ENCODE measurements around the gene SHISA5. TPM values are rescaled to one million over a fixed set of nuclear protein-coding genes. Genes with fewer than 3 reads are reported as not detected.

SHISA5 gene
- total RNA-seq, 3 donors from 2014 or later (not counting 1 experiment from before 2014, with no cell fraction given): 211 to 237 (median 218) TPM

DNA sequence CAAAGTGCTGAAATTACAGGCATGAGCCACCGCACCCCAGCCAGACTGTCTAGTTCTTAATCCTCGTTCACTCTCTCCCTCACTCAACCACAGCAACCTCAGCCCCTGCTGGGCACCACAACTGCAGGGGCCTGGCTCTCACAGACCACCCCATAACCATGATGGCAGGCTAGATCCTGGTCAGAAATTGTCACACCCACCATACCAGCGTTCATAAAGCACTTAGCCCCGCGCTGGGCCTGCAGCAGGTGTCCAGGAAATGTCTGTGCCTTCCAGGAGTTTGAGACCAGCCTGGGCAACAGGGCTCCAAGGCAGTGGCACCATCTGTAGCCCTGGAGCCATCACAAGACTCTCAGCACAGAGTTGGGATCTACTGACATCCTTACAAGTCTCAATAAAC lies 1.9 kb downstream of the SHISA5 start:
- peaks cover 22% of the 10 kb centered on the region for H3K4me1 ChIP-seq (ENCODE audit: control insufficient read depth, insufficient read depth, low read length)
- H3K36me3 Mint-ChIP-seq: no peaks in the 10 kb centered on the region
- no peaks in the 10 kb centered on the region for H3K27me3 Mint-ChIP-seq (ENCODE audit: low read depth in 2 of 2)
- TF ChIP-seq, protein P1, sequence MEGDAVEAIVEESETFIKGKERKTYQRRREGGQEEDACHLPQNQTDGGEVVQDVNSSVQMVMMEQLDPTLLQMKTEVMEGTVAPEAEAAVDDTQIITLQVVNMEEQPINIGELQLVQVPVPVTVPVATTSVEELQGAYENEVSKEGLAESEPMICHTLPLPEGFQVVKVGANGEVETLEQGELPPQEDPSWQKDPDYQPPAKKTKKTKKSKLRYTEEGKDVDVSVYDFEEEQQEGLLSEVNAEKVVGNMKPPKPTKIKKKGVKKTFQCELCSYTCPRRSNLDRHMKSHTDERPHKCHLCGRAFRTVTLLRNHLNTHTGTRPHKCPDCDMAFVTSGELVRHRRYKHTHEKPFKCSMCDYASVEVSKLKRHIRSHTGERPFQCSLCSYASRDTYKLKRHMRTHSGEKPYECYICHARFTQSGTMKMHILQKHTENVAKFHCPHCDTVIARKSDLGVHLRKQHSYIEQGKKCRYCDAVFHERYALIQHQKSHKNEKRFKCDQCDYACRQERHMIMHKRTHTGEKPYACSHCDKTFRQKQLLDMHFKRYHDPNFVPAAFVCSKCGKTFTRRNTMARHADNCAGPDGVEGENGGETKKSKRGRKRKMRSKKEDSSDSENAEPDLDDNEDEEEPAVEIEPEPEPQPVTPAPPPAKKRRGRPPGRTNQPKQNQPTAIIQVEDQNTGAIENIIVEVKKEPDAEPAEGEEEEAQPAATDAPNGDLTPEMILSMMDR (IDR thresholded peaks at IDR 0.05): no peak
- H3K36me3 ChIP-seq (ENCODE audit: control insufficient read depth, insufficient read depth, low read length): no peaks in the 10 kb centered on the region
- peaks cover 6 to 40% of the 10 kb centered on the region in 2 donors for H3K4me1 Mint-ChIP-seq
- no peaks in the 10 kb centered on the region for H3K27me3 ChIP-seq (ENCODE audit: control insufficient read depth, insufficient read depth, low read length)
- WGBS (ENCODE audit: insufficient coverage): 77% methylated on average over 5 of the region's 5 CpGs
- no peaks in the 10 kb centered on the region for H3K9me3 ChIP-seq (ENCODE audit: control insufficient read depth, insufficient read depth, low read length)
- ATAC-seq: no peak
- intact Hi-C loops (cut with micrococcal nuclease): no loop called here
- peak overlapping the region; percentile 9 for H3K27ac ChIP-seq (ENCODE audit: low read length)
- peak overlapping the region; percentile 84 for H3K4me3 Mint-ChIP-seq
- H3K4me3 ChIP-seq (ENCODE audit: low read length): no peak overlapping the region
- no peak for DNase-seq
- no peaks in the 10 kb centered on the region for H3K9me3 Mint-ChIP-seq
- H3K27ac Mint-ChIP-seq: peak overlapping the region; percentile 78 to 88

DNA sequence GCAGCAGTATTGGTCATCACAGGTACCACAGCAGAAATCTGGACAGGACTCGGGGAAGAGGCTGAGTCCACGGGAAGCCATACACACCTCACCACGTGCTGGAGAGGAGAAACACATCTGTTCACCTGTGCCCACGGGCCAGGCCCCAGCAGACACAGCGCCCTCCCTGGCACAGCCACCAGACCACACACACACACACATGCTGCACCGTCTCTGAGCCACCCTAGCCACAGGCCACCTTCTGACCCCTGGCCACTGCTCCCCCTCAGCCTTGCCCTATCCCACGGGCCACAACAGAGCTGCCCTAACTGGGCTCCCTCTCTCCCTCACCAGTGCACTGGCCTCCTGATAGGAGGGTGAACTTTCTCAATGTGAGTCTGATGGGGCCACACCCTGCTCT lies 2.8 kb downstream of the SHISA5 start:
- no peaks in the 10 kb centered on the region for H3K27me3 Mint-ChIP-seq (ENCODE audit: low read depth in 2 of 2)
- peaks cover 6 to 40% of the 10 kb centered on the region in 2 donors for H3K4me1 Mint-ChIP-seq
- ATAC-seq (no peak), DNase-seq (no peak)
- Histone ChIP-seq H3K27ac (ENCODE audit: low read length) (no peak overlapping the region), H3K4me3 (ENCODE audit: low read length) (no peak overlapping the region), H3K27me3 (ENCODE audit: control insufficient read depth, insufficient read depth, low read length) (no peaks in the 10 kb centered on the region), H3K36me3 (ENCODE audit: control insufficient read depth, insufficient read depth, low read length) (no peaks in the 10 kb centered on the region), H3K9me3 (ENCODE audit: control insufficient read depth, insufficient read depth, low read length) (no peaks in the 10 kb centered on the region), H3K4me1 (ENCODE audit: control insufficient read depth, insufficient read depth, low read length) (peaks cover 22% of the 10 kb centered on the region)
- H3K36me3 Mint-ChIP-seq: no peaks in the 10 kb centered on the region
- peak overlapping the region; percentile 53 to 88 for H3K27ac Mint-ChIP-seq
- 74% methylated on average over 7 of the region's 7 CpGs for WGBS (ENCODE audit: insufficient coverage)
- no peaks in the 10 kb centered on the region for H3K9me3 Mint-ChIP-seq
- intact Hi-C loops (cut with micrococcal nuclease): no loop called here
- H3K4me3 Mint-ChIP-seq: no peak overlapping the region
- TF ChIP-seq, protein P1 (IDR thresholded peaks at IDR 0.05): no peak

DNA sequence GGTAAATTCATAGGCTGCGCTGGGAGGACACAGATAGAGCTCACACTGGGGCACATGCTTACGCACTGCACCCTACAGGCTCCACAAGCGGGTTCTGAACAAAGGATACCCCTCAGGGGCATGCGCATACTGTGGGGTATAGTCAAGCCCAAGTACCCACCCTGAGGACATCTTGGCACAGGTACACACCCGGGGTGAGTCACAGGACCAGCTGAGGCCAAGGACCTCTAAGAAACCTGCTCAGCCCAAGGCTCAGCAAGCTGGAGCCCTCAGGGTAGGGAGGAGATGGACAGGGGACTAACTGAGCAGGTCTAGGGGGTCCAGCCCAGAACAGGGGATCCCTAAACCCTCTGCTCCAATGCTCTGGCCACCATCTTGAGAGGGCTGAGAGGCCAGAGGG lies 3.3 kb downstream of the SHISA5 start:
- Mint-ChIP-seq H3K27ac (peak overlapping the region; percentile 30 to 88), H3K9me3 (no peaks in the 10 kb centered on the region), H3K27me3 (ENCODE audit: low read depth in 2 of 2) (no peaks in the 10 kb centered on the region), H3K4me3 (no peak overlapping the region), H3K36me3 (no peaks in the 10 kb centered on the region), H3K4me1 (peaks cover 6 to 40% of the 10 kb centered on the region in 2 donors)
- TF ChIP-seq, protein P1 (IDR thresholded peaks at IDR 0.05): no peak
- no peaks in the 10 kb centered on the region for H3K27me3 ChIP-seq (ENCODE audit: control insufficient read depth, insufficient read depth, low read length)
- ATAC-seq: no peak
- H3K27ac ChIP-seq (ENCODE audit: low read length): no peak overlapping the region
- H3K4me3 ChIP-seq (ENCODE audit: low read length): no peak overlapping the region
- 96% methylated on average over 5 of the region's 5 CpGs for WGBS (ENCODE audit: insufficient coverage)
- no peak for DNase-seq
- intact Hi-C loops (cut with micrococcal nuclease): no loop called here
- H3K36me3 ChIP-seq (ENCODE audit: control insufficient read depth, insufficient read depth, low read length): no peaks in the 10 kb centered on the region
- H3K9me3 ChIP-seq (ENCODE audit: control insufficient read depth, insufficient read depth, low read length): no peaks in the 10 kb centered on the region
- peaks cover 22% of the 10 kb centered on the region for H3K4me1 ChIP-seq (ENCODE audit: control insufficient read depth, insufficient read depth, low read length)

DNA sequence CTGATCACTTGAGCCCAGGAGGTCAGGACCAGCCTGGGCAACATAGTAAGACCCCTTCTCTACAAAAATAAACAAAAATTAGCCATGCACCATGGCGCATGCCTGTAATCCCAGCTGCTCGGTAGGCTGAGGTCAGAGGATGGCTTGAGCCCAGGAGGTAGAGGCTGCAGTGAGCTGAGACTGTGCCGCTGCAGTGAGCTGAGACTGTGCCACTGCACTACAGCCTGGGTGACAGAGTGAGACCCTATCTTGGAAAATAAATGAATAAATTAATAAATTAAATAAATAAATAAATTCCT lies 10.8 kb downstream of the SHISA5 start:
- DNase-seq (no peak), ATAC-seq (no peak)
- Histone ChIP-seq H3K4me1 (ENCODE audit: control insufficient read depth, insufficient read depth, low read length) (no peaks in the 10 kb centered on the region), H3K27me3 (ENCODE audit: control insufficient read depth, insufficient read depth, low read length) (no peaks in the 10 kb centered on the region), H3K4me3 (ENCODE audit: low read length) (no peak overlapping the region), H3K9me3 (ENCODE audit: control insufficient read depth, insufficient read depth, low read length) (no peaks in the 10 kb centered on the region), H3K27ac (ENCODE audit: low read length) (no peak overlapping the region), H3K36me3 (ENCODE audit: control insufficient read depth, insufficient read depth, low read length) (no peaks in the 10 kb centered on the region)
- no peaks in the 10 kb centered on the region for H3K27me3 Mint-ChIP-seq (ENCODE audit: low read depth in 2 of 2)
- H3K27ac Mint-ChIP-seq: no peak overlapping the region
- TF ChIP-seq, protein P1 (IDR thresholded peaks at IDR 0.05): no peak
- no peaks in the 10 kb centered on the region for H3K4me1 Mint-ChIP-seq
- 96% methylated on average over 3 of the region's 3 CpGs for WGBS (ENCODE audit: insufficient coverage)
- intact Hi-C loops (cut with micrococcal nuclease): no loop called here
- H3K4me3 Mint-ChIP-seq: no peak overlapping the region
- H3K36me3 Mint-ChIP-seq: no peaks in the 10 kb centered on the region
- H3K9me3 Mint-ChIP-seq: no peaks in the 10 kb centered on the region
